Measurements from ENCODE around the gene MICAL2.

Gene MICAL2

GRCh38 chr11:12106501-12106900, 3.9 kb upstream of the MICAL2 start:
- H3K27ac ChIP-seq: no peak overlapping the region
- no peak overlapping the region for H3K4me3 ChIP-seq (ENCODE audit: low read depth in 1 of 2, low read length in 1 of 2)
- no peaks in the 10 kb centered on the region for H3K36me3 ChIP-seq
- H3K4me1 ChIP-seq (ENCODE audit: control insufficient read depth in 1 of 2, insufficient read depth in 1 of 2, low read depth in 1 of 2, low read length in 1 of 2): peaks cover 21 to 22% of the 10 kb centered on the region in 2 experiments
- no peaks in the 10 kb centered on the region for H3K9me3 ChIP-seq
- TF ChIP-seq, protein P1, sequence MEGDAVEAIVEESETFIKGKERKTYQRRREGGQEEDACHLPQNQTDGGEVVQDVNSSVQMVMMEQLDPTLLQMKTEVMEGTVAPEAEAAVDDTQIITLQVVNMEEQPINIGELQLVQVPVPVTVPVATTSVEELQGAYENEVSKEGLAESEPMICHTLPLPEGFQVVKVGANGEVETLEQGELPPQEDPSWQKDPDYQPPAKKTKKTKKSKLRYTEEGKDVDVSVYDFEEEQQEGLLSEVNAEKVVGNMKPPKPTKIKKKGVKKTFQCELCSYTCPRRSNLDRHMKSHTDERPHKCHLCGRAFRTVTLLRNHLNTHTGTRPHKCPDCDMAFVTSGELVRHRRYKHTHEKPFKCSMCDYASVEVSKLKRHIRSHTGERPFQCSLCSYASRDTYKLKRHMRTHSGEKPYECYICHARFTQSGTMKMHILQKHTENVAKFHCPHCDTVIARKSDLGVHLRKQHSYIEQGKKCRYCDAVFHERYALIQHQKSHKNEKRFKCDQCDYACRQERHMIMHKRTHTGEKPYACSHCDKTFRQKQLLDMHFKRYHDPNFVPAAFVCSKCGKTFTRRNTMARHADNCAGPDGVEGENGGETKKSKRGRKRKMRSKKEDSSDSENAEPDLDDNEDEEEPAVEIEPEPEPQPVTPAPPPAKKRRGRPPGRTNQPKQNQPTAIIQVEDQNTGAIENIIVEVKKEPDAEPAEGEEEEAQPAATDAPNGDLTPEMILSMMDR (IDR thresholded peaks at IDR 0.05): no peak
- H3K27me3 ChIP-seq: peaks cover 11% of the 10 kb centered on the region

DNA sequence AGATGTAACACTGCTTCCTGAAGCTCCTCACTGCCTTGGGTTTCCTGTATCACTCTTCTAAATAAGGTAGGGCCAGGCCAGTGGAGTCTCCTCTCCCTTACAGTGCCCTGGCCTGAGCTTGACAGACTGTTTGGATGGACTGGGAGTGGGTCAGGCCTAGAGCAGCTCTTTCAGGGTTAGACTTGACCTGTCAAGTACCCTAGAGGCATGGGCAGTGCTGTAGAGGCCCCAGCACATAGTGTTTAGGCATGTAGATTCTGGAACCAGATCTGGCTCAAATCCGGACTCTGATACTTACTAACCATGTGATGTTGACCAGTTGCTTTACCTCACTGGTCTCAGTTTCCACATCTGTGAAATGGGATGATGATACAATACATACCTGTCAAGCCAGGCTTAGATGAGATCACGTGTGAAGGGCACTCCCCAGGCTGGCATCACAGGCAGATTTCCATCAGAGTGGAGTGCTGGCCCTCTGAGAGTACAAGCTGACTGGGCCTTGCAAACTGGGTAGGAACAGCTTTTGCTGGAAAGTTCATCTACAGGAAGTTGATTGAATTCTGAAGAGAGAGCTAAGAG, 1.4 kb upstream of the MICAL2 start:
- H3K4me1 ChIP-seq (ENCODE audit: control insufficient read depth in 1 of 2, insufficient read depth in 1 of 2, low read depth in 1 of 2, low read length in 1 of 2): peaks cover 17 to 19% of the 10 kb centered on the region in 2 experiments
- peaks cover 11% of the 10 kb centered on the region for H3K27me3 ChIP-seq
- H3K9me3 ChIP-seq: no peaks in the 10 kb centered on the region

GRCh38 chr11:12109591-12110196, 696 bp upstream of the MICAL2 start:
- TF ChIP-seq, protein P1 (IDR thresholded peaks at IDR 0.05): no peak
- no peaks in the 10 kb centered on the region for H3K9me3 ChIP-seq
- H3K27me3 ChIP-seq: peaks cover 11% of the 10 kb centered on the region
- H3K4me1 ChIP-seq (ENCODE audit: control insufficient read depth in 1 of 2, insufficient read depth in 1 of 2, low read depth in 1 of 2, low read length in 1 of 2): peaks cover 17 to 19% of the 10 kb centered on the region in 2 experiments
- no peak overlapping the region for H3K27ac ChIP-seq
- peak overlapping the region; percentile 64 to 94 for H3K4me3 ChIP-seq (ENCODE audit: low read depth in 1 of 2, low read length in 1 of 2)
- no peaks in the 10 kb centered on the region for H3K36me3 ChIP-seq

More for the DNA sequence above, 1.4 kb upstream of the MICAL2 start:
- Histone ChIP-seq H3K4me3 (ENCODE audit: low read depth in 1 of 2, low read length in 1 of 2) (no peak overlapping the region), H3K27ac (no peak overlapping the region), H3K36me3 (no peaks in the 10 kb centered on the region)
- TF ChIP-seq, protein P1 (IDR thresholded peaks at IDR 0.05): no peak

DNA sequence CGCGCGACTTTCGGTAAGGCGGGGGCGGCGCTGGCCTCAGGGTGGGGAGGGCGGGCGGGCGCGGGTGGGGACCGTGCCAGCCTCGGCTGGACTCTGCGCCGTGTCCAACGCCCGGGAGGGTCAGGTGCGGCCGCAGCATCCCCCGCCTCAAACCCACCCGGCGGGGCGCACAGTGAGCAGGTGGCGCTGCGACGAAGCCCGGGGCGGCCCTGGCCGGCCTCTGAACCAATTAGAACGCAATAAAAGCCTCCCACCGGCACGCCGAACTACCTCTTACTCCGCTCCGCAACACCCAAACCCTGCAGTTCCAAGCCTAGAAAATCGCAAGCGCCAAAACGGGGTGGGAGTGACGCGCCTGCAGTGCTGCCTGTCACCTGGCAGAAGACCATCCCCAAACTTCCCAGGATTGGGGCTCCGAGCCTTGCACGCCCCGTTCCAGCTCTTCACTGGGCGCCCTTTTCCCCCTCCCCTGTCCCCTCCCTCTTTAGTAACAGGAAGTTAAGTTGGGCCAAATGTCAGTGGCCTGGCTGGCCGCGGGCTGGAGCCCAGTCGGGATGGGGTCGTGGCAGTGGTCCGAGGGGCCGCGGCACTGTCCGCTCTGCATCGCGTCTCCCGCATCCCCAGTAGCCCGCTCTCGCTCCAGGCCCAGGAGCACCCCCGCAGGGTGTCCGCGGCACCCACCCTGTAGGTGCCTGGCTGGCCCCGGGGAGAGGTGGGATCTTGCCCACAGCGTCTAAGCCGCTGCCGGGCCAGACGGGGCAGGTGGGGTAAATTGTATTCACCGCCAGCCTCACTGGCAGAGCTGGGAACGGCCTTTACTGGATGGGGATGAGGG, 541 bp downstream of the MICAL2 start:
- peaks cover 17 to 19% of the 10 kb centered on the region in 2 experiments for H3K4me1 ChIP-seq (ENCODE audit: control insufficient read depth in 1 of 2, insufficient read depth in 1 of 2, low read depth in 1 of 2, low read length in 1 of 2)
- no peaks in the 10 kb centered on the region for H3K9me3 ChIP-seq
- H3K36me3 ChIP-seq: no peaks in the 10 kb centered on the region
- TF ChIP-seq, protein P1 (IDR thresholded peaks at IDR 0.05): no peak
- peak overlapping the region; percentile 64 to 94 for H3K4me3 ChIP-seq (ENCODE audit: low read depth in 1 of 2, low read length in 1 of 2)
- peaks cover 11% of the 10 kb centered on the region for H3K27me3 ChIP-seq
- H3K27ac ChIP-seq: peak overlapping the region; percentile 78

GRCh38 chr11:12111549-12112520, 1.4 kb downstream of the MICAL2 start:
- Histone ChIP-seq H3K4me3 (ENCODE audit: low read depth in 1 of 2, low read length in 1 of 2) (peak overlapping the region; percentile 64 to 94), H3K9me3 (no peaks in the 10 kb centered on the region), H3K36me3 (no peaks in the 10 kb centered on the region), H3K4me1 (ENCODE audit: control insufficient read depth in 1 of 2, insufficient read depth in 1 of 2, low read depth in 1 of 2, low read length in 1 of 2) (peaks cover 17 to 19% of the 10 kb centered on the region in 2 experiments), H3K27me3 (peaks cover 11% of the 10 kb centered on the region), H3K27ac (no peak overlapping the region)
- TF ChIP-seq, protein P1 (IDR thresholded peaks at IDR 0.05): no peak

Data from neutrophil (primary cell).